GM23338 (cell line): ENCODE data around the gene MIDN.

ENCODE experiments used
- EZH2 ChIP-seq: fragments of 200-600 bp; sonication (generic); IDR thresholded peaks from one replicate; pipeline ENCODE4 v1.8.0; 2017; ENCODE audit warnings: antibody characterized with exemption, mild to moderate bottlenecking, low read depth; ENCODE audit not compliant: unreplicated experiment
- EZH2phosphoT487 ChIP-seq: fragments of 200-600 bp; sonication (generic); IDR thresholded peaks from one replicate; pipeline ENCODE4 v1.8.1; 2018; ENCODE audit warnings: antibody characterized with exemption; ENCODE audit not compliant: unreplicated experiment
- JUNB ChIP-seq: IDR thresholded peaks from one replicate; pipeline ENCODE4 v1.6.1; 2016; ENCODE audit warnings: antibody characterized with exemption; ENCODE audit not compliant: unreplicated experiment
- POLR2AphosphoS5 ChIP-seq: IDR thresholded peaks from 2 replicates; pipeline ENCODE4 v1.6.1; 2016; ENCODE audit warnings: antibody characterized with exemption, low read depth
- REST ChIP-seq: IDR thresholded peaks from one replicate; pipeline ENCODE4 v1.6.1; 2018; ENCODE audit warnings: antibody characterized with exemption; ENCODE audit not compliant: unreplicated experiment
- STAT1 ChIP-seq: IDR thresholded peaks from one replicate; pipeline ENCODE4 v1.6.1; 2016; ENCODE audit warnings: antibody characterized with exemption; ENCODE audit not compliant: unreplicated experiment
- TF ChIP-seq, protein P1 (sequence below), 2 experiments: fragments of 200-600 bp in 1 of 2; sonication (generic) in 1 of 2; conservative IDR thresholded peaks; 2 replicates each; pipeline versions ENCODE4 v1.5.1 to v1.6.1; 2016 to 2017; ENCODE audit warnings: antibody characterized with exemption in 2 of 2, low read depth in 2 of 2, mild to moderate bottlenecking in 2 of 2, moderate library complexity in 1 of 2
- TF ChIP-seq, protein P2 (sequence below): fragments of 250-450 bp; sonication (Bioruptor Pico); IDR thresholded peaks from 2 replicates; pipeline ENCODE4 v1.5.0; 2020; ENCODE audit warnings: mild to moderate bottlenecking, moderate library complexity

DNA sequence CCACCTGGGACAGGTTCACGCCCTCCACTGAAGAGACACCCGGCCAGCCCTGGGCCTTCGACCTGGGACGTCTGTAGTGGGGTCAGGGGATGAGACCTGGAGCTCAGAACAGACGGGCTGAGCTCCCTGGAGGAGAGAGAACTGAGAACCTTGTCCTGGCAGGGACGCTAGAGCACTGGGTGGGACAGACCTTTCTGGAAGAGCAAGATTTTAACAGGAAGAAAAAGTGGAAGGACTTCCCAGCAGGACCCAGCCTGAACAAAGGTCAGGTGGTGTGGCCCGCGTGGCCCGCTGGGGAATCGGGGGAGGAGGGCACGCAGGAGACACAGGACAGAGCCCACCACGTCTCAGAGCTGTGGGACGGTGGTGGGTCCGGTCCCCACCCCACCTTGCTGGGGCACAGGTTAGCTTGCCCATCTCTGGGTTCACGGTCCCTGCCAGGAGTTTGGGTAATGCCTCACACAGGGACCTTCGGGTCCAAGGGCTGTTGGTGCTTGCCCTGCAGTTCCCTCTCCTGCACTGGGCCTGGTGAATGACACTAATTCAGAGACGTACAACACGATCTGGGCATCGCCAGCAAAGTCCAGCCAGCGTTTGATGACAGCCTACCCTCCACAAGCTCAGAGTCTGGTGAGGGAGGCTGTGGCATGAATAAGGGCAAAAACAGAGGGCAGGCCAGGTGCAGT, 36.1 kb downstream of the MIDN start:
- TF ChIP-seq, protein P1, sequence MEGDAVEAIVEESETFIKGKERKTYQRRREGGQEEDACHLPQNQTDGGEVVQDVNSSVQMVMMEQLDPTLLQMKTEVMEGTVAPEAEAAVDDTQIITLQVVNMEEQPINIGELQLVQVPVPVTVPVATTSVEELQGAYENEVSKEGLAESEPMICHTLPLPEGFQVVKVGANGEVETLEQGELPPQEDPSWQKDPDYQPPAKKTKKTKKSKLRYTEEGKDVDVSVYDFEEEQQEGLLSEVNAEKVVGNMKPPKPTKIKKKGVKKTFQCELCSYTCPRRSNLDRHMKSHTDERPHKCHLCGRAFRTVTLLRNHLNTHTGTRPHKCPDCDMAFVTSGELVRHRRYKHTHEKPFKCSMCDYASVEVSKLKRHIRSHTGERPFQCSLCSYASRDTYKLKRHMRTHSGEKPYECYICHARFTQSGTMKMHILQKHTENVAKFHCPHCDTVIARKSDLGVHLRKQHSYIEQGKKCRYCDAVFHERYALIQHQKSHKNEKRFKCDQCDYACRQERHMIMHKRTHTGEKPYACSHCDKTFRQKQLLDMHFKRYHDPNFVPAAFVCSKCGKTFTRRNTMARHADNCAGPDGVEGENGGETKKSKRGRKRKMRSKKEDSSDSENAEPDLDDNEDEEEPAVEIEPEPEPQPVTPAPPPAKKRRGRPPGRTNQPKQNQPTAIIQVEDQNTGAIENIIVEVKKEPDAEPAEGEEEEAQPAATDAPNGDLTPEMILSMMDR (conservative IDR thresholded peaks at IDR 0.05; ENCODE audit: low read depth in 2 of 2), result no peak
- no peak for TF ChIP-seq EZH2
- no peak for TF ChIP-seq POLR2AphosphoS5
- no peak for TF ChIP-seq REST
- TF ChIP-seq EZH2phosphoT487, result no peak
- TF ChIP-seq JUNB, result no peak
- TF ChIP-seq, protein P2, sequence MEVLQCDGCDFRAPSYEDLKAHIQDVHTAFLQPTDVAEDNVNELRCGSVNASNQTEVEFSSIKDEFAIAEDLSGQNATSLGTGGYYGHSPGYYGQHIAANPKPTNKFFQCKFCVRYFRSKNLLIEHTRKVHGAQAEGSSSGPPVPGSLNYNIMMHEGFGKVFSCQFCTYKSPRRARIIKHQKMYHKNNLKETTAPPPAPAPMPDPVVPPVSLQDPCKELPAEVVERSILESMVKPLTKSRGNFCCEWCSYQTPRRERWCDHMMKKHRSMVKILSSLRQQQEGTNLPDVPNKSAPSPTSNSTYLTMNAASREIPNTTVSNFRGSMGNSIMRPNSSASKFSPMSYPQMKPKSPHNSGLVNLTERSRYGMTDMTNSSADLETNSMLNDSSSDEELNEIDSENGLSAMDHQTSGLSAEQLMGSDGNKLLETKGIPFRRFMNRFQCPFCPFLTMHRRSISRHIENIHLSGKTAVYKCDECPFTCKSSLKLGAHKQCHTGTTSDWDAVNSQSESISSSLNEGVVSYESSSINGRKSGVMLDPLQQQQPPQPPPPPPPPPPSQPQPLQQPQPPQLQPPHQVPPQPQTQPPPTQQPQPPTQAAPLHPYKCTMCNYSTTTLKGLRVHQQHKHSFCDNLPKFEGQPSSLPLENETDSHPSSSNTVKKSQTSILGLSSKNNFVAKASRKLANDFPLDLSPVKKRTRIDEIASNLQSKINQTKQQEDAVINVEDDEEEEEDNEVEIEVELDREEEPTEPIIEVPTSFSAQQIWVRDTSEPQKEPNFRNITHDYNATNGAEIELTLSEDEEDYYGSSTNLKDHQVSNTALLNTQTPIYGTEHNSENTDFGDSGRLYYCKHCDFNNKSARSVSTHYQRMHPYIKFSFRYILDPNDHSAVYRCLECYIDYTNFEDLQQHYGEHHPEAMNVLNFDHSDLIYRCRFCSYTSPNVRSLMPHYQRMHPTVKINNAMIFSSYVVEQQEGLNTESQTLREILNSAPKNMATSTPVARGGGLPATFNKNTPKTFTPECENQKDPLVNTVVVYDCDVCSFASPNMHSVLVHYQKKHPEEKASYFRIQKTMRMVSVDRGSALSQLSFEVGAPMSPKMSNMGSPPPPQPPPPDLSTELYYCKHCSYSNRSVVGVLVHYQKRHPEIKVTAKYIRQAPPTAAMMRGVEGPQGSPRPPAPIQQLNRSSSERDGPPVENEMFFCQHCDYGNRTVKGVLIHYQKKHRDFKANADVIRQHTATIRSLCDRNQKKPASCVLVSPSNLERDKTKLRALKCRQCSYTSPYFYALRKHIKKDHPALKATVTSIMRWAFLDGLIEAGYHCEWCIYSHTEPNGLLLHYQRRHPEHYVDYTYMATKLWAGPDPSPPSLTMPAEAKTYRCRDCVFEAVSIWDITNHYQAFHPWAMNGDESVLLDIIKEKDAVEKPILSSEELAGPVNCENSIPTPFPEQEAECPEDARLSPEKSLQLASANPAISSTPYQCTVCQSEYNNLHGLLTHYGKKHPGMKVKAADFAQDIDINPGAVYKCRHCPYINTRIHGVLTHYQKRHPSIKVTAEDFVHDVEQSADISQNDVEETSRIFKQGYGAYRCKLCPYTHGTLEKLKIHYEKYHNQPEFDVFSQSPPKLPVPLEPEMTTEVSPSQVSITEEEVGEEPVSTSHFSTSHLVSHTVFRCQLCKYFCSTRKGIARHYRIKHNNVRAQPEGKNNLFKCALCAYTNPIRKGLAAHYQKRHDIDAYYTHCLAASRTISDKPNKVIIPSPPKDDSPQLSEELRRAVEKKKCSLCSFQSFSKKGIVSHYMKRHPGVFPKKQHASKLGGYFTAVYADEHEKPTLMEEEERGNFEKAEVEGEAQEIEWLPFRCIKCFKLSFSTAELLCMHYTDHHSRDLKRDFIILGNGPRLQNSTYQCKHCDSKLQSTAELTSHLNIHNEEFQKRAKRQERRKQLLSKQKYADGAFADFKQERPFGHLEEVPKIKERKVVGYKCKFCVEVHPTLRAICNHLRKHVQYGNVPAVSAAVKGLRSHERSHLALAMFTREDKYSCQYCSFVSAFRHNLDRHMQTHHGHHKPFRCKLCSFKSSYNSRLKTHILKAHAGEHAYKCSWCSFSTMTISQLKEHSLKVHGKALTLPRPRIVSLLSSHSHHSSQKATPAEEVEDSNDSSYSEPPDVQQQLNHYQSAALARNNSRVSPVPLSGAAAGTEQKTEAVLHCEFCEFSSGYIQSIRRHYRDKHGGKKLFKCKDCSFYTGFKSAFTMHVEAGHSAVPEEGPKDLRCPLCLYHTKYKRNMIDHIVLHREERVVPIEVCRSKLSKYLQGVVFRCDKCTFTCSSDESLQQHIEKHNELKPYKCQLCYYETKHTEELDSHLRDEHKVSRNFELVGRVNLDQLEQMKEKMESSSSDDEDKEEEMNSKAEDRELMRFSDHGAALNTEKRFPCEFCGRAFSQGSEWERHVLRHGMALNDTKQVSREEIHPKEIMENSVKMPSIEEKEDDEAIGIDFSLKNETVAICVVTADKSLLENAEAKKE (CRISPR knock-in tag), result no peak
- no peak for TF ChIP-seq STAT1
